ENCODE measurements around the gene PCMTD2. TPM values are rescaled to one million over a fixed set of nuclear protein-coding genes. Genes with fewer than 3 reads are reported as not detected.

PCMTD2 gene
- total RNA-seq, 1 donor from 2014 or later, result 104 TPM

DNA sequence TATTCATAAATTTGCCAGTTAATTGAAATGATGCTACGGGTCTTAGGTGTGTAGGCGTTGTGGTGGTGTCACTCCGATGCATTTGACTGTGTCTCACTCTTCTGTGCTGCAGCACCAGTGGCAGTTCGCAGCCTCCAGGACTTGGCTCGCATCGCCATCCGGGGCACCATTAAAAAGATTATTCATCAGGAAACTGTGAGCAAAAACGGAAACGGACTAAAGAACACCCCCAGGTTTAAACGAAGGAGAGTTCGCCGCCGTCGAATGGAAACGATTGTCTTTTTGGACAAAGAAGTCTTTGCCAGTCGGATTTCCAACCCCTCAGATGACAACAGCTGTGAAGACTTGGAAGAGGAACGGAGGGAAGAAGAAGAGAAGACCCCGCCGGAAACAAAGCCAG is 17.6 kb downstream of the PCMTD2 start:
- H3K36me3 Mint-ChIP-seq (ENCODE audit: low read depth, unreplicated experiment), result peaks cover 49% of the 10 kb centered on the region
- H3K4me3 Mint-ChIP-seq (ENCODE audit: unreplicated experiment), result no peak overlapping the region
- TF ChIP-seq, protein P1, sequence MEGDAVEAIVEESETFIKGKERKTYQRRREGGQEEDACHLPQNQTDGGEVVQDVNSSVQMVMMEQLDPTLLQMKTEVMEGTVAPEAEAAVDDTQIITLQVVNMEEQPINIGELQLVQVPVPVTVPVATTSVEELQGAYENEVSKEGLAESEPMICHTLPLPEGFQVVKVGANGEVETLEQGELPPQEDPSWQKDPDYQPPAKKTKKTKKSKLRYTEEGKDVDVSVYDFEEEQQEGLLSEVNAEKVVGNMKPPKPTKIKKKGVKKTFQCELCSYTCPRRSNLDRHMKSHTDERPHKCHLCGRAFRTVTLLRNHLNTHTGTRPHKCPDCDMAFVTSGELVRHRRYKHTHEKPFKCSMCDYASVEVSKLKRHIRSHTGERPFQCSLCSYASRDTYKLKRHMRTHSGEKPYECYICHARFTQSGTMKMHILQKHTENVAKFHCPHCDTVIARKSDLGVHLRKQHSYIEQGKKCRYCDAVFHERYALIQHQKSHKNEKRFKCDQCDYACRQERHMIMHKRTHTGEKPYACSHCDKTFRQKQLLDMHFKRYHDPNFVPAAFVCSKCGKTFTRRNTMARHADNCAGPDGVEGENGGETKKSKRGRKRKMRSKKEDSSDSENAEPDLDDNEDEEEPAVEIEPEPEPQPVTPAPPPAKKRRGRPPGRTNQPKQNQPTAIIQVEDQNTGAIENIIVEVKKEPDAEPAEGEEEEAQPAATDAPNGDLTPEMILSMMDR (IDR thresholded peaks at IDR 0.05; ENCODE audit: unreplicated experiment), result no peak
- H3K4me1 Mint-ChIP-seq (ENCODE audit: unreplicated experiment), result peaks cover 6% of the 10 kb centered on the region
- no peaks in the 10 kb centered on the region for H3K9me3 Mint-ChIP-seq (ENCODE audit: unreplicated experiment)
- H3K27me3 Mint-ChIP-seq (ENCODE audit: unreplicated experiment), result peaks cover 2% of the 10 kb centered on the region
- no peak for DNase-seq (ENCODE audit: low spot score)
- no peak overlapping the region for H3K27ac Mint-ChIP-seq (ENCODE audit: unreplicated experiment)

DNA sequence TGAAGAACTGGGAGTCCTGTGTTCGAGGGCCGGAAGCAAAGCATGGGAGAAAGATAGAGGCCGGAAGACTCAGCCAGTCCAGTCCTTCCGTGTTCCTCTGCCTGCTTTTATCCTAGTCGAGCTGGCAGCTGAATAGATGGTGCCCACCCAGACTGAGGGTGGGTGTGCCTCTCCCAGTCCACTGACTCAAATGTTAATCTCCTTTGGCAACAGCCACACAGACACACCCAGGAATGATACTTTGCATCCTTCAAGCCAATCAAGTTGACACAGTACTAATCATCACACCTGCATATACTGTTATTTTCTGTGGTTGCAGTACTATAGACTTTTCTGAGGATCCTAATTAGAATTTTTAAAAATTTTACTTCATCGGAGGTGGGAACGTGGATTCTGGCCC is 21.3 kb downstream of the PCMTD2 start:
- H3K27ac Mint-ChIP-seq (ENCODE audit: unreplicated experiment), result no peak overlapping the region
- no peaks in the 10 kb centered on the region for H3K9me3 Mint-ChIP-seq (ENCODE audit: unreplicated experiment)
- no peak for DNase-seq (ENCODE audit: low spot score)
- H3K4me1 Mint-ChIP-seq (ENCODE audit: unreplicated experiment), result no peaks in the 10 kb centered on the region
- no peak overlapping the region for H3K4me3 Mint-ChIP-seq (ENCODE audit: unreplicated experiment)
- TF ChIP-seq, protein P1 (IDR thresholded peaks at IDR 0.05; ENCODE audit: unreplicated experiment), result no peak
- H3K27me3 Mint-ChIP-seq (ENCODE audit: unreplicated experiment), result peaks cover 3% of the 10 kb centered on the region
- H3K36me3 Mint-ChIP-seq (ENCODE audit: low read depth, unreplicated experiment), result peaks cover 28% of the 10 kb centered on the region

DNA sequence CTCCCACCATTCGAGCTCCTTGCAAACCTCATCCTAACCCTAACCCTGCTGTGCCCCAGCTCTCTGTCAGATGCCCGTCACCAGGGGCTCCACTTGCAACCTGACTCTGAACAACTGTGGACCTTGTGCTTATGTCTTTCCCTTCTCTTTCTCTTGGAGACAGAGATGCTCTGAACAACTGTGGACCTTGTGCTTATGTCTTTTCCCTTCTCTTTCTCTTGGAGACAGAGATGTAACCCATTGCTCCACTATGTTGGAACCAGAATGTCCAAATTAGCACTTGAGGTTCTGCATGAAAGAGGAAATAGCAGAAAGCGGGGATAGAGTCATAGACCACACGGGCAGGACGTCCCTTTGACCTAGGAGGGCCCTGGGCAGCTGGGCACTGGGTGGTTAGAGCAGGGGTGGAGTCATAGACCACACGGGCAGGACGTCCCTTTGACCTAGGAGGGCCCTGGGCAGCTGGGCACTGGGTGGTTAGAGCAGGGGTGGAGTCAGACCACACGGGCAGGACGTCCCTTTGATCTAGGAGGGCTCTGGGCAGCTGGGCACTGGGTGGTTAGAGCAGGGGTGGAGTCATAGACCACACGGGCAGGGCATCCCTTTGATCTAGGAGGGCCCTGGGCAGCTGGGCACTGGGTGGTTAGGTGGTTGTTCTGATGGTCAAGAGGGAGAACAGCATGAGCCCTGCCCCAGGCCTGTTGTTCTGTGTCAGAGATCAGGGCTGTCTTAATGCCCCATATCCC is 22.2 kb downstream of the PCMTD2 start:
- Mint-ChIP-seq H3K9me3 (ENCODE audit: unreplicated experiment) (no peaks in the 10 kb centered on the region), H3K27ac (ENCODE audit: unreplicated experiment) (no peak overlapping the region), H3K4me3 (ENCODE audit: unreplicated experiment) (no peak overlapping the region), H3K36me3 (ENCODE audit: low read depth, unreplicated experiment) (peaks cover 28% of the 10 kb centered on the region), H3K4me1 (ENCODE audit: unreplicated experiment) (no peaks in the 10 kb centered on the region), H3K27me3 (ENCODE audit: unreplicated experiment) (peaks cover 3% of the 10 kb centered on the region)
- TF ChIP-seq, protein P1 (IDR thresholded peaks at IDR 0.05; ENCODE audit: unreplicated experiment), result no peak
- DNase-seq (ENCODE audit: low spot score), result no peak

DNA sequence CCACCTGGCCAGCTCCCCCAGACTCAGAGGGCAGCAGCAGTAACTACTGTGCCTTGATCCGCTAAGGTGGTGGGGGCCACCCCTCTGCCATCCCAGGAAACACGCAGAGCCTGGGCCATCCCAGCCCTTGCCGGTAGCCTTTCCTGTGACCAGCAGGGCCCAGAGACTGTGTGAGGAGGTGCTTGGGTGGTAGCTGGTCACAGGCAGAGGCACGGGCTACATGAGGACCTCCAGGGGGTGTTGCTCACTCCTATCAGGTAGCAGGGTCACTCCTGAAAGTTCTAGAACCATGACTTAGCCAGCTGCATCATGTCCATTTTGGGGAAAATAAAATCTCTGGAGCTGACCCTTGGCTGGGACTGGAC is 22.8 kb downstream of the PCMTD2 start:
- no peaks in the 10 kb centered on the region for H3K9me3 Mint-ChIP-seq (ENCODE audit: unreplicated experiment)
- TF ChIP-seq, protein P1 (IDR thresholded peaks at IDR 0.05; ENCODE audit: unreplicated experiment), result no peak
- H3K27me3 Mint-ChIP-seq (ENCODE audit: unreplicated experiment), result peaks cover 3% of the 10 kb centered on the region
- no peak for DNase-seq (ENCODE audit: low spot score)
- H3K4me1 Mint-ChIP-seq (ENCODE audit: unreplicated experiment), result no peaks in the 10 kb centered on the region
- H3K36me3 Mint-ChIP-seq (ENCODE audit: low read depth, unreplicated experiment), result peaks cover 25% of the 10 kb centered on the region
- no peak overlapping the region for H3K27ac Mint-ChIP-seq (ENCODE audit: unreplicated experiment)
- H3K4me3 Mint-ChIP-seq (ENCODE audit: unreplicated experiment), result no peak overlapping the region

DNA sequence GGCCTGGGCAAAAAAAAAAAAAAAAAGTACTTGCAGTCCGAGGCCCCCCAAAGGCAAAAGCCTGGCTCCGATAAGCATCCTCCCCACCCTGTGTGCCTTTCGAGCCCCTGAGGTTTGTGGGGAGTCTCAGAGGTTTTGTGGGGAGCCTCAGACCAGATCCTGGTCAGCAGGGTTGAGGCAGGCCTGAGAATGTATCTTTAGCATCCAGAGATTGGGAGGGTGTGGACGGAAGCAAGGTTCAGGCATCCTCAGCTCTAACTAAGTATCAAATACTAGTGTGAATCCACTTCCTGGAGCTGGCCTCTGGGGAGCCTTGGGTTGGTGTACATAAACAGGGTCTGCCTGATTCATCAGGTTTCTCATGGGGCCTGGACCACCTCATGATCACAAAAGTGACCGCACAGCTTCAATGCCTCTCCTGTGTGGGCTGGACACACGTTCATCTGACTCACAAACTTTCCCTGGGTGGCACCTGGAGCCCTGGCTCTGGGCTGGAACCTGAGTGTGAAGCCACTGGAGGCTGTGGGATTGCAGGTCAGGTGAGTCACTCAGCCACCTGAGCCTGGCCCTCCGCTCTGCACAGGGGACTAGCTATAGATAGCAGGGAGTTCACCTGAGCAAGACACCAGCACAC is 24.4 kb downstream of the PCMTD2 start:
- Mint-ChIP-seq H3K4me3 (ENCODE audit: unreplicated experiment) (no peak overlapping the region), H3K27me3 (ENCODE audit: unreplicated experiment) (peaks cover 4% of the 10 kb centered on the region), H3K27ac (ENCODE audit: unreplicated experiment) (no peak overlapping the region), H3K9me3 (ENCODE audit: unreplicated experiment) (no peaks in the 10 kb centered on the region), H3K4me1 (ENCODE audit: unreplicated experiment) (no peaks in the 10 kb centered on the region), H3K36me3 (ENCODE audit: low read depth, unreplicated experiment) (peaks cover 32% of the 10 kb centered on the region)
- TF ChIP-seq, protein P1 (IDR thresholded peaks at IDR 0.05; ENCODE audit: unreplicated experiment), result no peak
- no peak for DNase-seq (ENCODE audit: low spot score)
